CD8-positive, alpha-beta memory T cell (primary cell): ENCODE measurements around the gene SLC26A2. TPM values are rescaled to one million over a fixed set of nuclear protein-coding genes. Genes with fewer than 3 reads are reported as not detected.
A peak's percentile ranks its signal among the peaks of the same experiment; 100 is the strongest.
"Not testable (repeated sequence)": the region's sequence is repeated elsewhere in the genome, so short reads cannot be mapped to it uniquely, and the experiment has no call there.

Experiments
- CTCF ChIA-PET: fragments of 350-600 bp; sonication (Branson Sonifier 250); formaldehyde crosslinking; loops from one replicate; lab custom pipeline; 2021; ENCODE audit warnings: antibody characterized with exemption; lab: Charles Lee
- POLR2A ChIA-PET: fragments of 350-600 bp; sonication (Branson Sonifier 250); formaldehyde crosslinking; loops from one replicate; lab custom pipeline; 2021; ENCODE audit warnings: antibody characterized with exemption; lab: Charles Lee
- DNase-seq, 5 donors: peaks; one replicate each; pipeline versions ENCODE4 v3.0.0 to v3.0.0-alpha.2; 2020 to 2022; ENCODE audit warnings: mixed read lengths in 1 of 5
- H3K27ac ChIP-seq: one replicate; pipeline ENCODE4 v1.7.0; 2013; ENCODE audit warnings: low read depth, mild to moderate bottlenecking, low read length, moderate library complexity
- H3K27me3 ChIP-seq: 2 replicates; pipeline ENCODE4 v1.7.0; 2013; ENCODE audit warnings: low read length, mild to moderate bottlenecking; ENCODE audit not compliant: insufficient read depth, poor library complexity, severe bottlenecking
- H3K36me3 ChIP-seq: 2 replicates; pipeline ENCODE4 v1.7.0; 2013; ENCODE audit warnings: mild to moderate bottlenecking, low read length, moderate library complexity; ENCODE audit not compliant: insufficient read depth
- H3K4me1 ChIP-seq: 2 replicates; pipeline ENCODE4 v1.7.0; 2013; ENCODE audit warnings: mild to moderate bottlenecking, low read length, moderate library complexity; ENCODE audit not compliant: insufficient read depth
- H3K4me3 ChIP-seq: 2 replicates; pipeline ENCODE4 v1.7.0; 2013; ENCODE audit warnings: mild to moderate bottlenecking, low read length
- H3K9me3 ChIP-seq: 2 replicates; pipeline ENCODE4 v1.7.0; 2013; ENCODE audit warnings: mild to moderate bottlenecking, low read length
- H3K27ac Mint-ChIP-seq, 8 donors: one replicate each; pipeline ENCODE4 v1.8.0; 2020 to 2021; ENCODE audit warnings: mixed read lengths in 8 of 8, mild to moderate bottlenecking in 6 of 8, inconsistent platforms in 3 of 8, moderate library complexity in 3 of 8
- H3K27me3 Mint-ChIP-seq, 2 donors: one replicate each; pipeline ENCODE4 v1.8.0; 2020 to 2021; ENCODE audit warnings: mixed read lengths in 2 of 2, mild to moderate bottlenecking in 1 of 2, moderate library complexity in 1 of 2
- H3K36me3 Mint-ChIP-seq, 3 donors: one replicate each; pipeline ENCODE4 v1.8.0; 2020 to 2021; ENCODE audit warnings: mixed read lengths in 3 of 3, inconsistent platforms in 1 of 3, mild to moderate bottlenecking in 1 of 3
- H3K4me1 Mint-ChIP-seq, 3 donors: one replicate each; pipeline ENCODE4 v1.8.0; 2020 to 2021; ENCODE audit warnings: mixed read lengths in 3 of 3, inconsistent platforms in 1 of 3, mild to moderate bottlenecking in 1 of 3
- H3K4me3 Mint-ChIP-seq, 7 donors: one replicate each; pipeline ENCODE4 v1.8.0; 2020 to 2021; ENCODE audit warnings: mixed read lengths in 7 of 7, mild to moderate bottlenecking in 6 of 7, moderate library complexity in 4 of 7, inconsistent platforms in 2 of 7
- H3K9me3 Mint-ChIP-seq, 5 donors: one replicate each; pipeline ENCODE4 v1.8.0; 2020 to 2022; ENCODE audit warnings: mixed read lengths in 5 of 5, mild to moderate bottlenecking in 3 of 5, moderate library complexity in 2 of 5, inconsistent platforms in 1 of 5
- polyA plus RNA-seq: library from polyadenylated mRNA; unstranded; fragments of 300-500 nt; fragmentation: Illumina TruSeq; gene quantifications from one replicate; pipeline ENCODE4 v1.2.3, GENCODE V29; 2021
- total RNA-seq, 2 experiments: library from RNA; stranded (reverse); gene quantifications; one replicate each; pipeline ENCODE4 v1.2.3, GENCODE V29; 2021

The SLC26A2 gene
- total and polyA plus RNA-seq, 3 experiments from 2014 or later: 4.6 to 10.2 (median 9.7) TPM

DNA sequence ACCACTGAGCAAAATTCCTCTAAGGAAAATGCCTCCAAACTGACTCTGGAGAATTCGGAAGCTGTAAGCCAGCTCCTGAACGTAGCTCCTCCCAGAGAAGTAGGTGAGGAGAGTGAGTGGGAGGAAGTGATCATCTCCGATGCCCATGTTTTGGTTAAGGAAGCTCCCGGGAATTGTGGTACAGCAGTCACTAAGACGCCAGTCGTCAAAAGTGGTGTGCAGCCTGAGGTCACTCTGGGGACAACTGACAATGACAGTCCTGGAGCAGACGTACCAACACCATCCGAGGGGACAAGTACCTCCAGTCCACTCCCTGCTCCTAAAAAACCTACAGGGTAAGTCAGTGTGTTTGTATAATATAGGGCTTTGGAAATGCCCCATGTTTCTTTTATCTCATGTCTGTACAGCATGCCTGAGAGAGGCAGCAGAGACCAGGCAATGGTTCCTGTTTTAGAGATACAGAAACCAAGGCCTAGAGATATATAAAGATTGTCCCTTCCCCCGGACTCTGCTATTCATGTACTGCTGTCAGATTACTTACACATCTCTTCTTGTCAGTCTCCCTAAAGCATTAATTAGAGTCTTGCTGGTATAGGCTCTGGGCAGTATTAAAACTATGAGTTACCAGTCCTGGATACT, 63.9 kb downstream of the SLC26A2 start:
- ChIA-PET POLR2A (no interaction called here), CTCF (no interaction called here)

DNA sequence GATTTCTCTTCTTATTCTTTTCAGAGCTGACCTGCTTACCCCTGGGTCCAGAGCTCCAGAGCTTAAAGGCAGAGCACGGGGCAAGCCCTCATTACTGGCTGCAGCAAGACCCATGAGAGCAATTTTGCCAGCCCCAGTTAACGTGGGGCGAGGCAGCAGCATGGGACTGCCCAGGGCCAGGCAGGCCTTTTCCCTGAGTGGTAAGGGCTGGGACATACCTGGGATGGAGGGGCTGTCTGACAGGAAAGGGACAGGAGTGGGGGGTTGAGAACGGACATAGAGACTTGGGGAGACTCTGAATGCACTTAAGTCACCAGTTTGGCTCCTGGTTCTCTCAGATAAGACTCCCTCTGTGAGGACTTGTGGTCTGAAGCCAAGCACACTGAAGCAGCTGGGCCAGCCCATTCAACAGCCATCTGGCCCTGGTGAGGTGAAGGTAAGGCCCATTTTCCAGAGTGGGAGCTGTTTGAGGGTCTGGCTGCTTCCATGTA, 66.2 kb downstream of the SLC26A2 start:
- CTCF ChIA-PET: no interaction called here
- POLR2A ChIA-PET: no interaction called here

More for the DNA sequence above, 63.9 kb downstream of the SLC26A2 start:
- Histone ChIP-seq H3K27ac (no peak overlapping the region), H3K9me3 (no peaks in the 10 kb centered on the region), H3K27me3 (no peaks in the 10 kb centered on the region), H3K4me1 (no peaks in the 10 kb centered on the region), H3K36me3 (peaks cover 44% of the 10 kb centered on the region), H3K4me3 (no peak overlapping the region)
- DNase-seq: no peak
- H3K4me1 Mint-ChIP-seq: peaks cover 0 to 3% (median 0%) of the 10 kb centered on the region in 3 donors
- no peak overlapping the region for H3K27ac Mint-ChIP-seq
- H3K9me3 Mint-ChIP-seq: no peaks in the 10 kb centered on the region
- H3K4me3 Mint-ChIP-seq: no peak overlapping the region
- no peaks in the 10 kb centered on the region for H3K27me3 Mint-ChIP-seq
- H3K36me3 Mint-ChIP-seq: peaks cover 17 to 91% (median 32%) of the 10 kb centered on the region in 3 donors

DNA sequence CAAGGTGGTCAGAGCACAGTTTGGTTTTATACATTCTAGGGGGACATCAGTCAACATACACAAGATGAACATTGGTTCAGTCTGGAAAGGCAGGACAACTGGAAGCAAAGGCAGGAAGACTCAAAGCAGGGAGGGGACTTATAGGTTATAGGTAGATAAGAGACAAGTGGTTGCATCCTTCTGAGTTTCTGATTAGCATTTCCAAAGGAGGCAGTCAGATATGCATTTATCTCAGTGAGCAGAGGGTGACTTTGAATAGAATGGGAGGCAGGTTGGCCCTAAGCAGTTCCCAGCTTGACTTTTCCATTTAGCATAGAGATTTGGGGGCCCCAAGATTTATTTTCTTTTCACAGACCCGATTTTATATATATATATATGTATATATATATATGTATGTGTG, 67.5 kb downstream of the SLC26A2 start:
- H3K27ac Mint-ChIP-seq, DNase-seq, H3K4me1 Mint-ChIP-seq, H3K27me3 Mint-ChIP-seq, H3K9me3 ChIP-seq, POLR2A ChIA-PET, H3K4me3 Mint-ChIP-seq, H3K27me3 ChIP-seq, H3K27ac ChIP-seq, H3K4me3 ChIP-seq, CTCF ChIA-PET, H3K4me1 ChIP-seq, H3K9me3 Mint-ChIP-seq: not testable (repeated sequence)
- H3K36me3 Mint-ChIP-seq: peaks cover 26 to 91% (median 30%) of the 10 kb centered on the region in 3 donors
- H3K36me3 ChIP-seq: peaks cover 50% of the 10 kb centered on the region

More for the DNA sequence above, 66.2 kb downstream of the SLC26A2 start:
- Histone ChIP-seq H3K4me1 (no peaks in the 10 kb centered on the region), H3K9me3 (no peaks in the 10 kb centered on the region), H3K36me3 (peaks cover 39% of the 10 kb centered on the region), H3K4me3 (no peak overlapping the region), H3K27ac (no peak overlapping the region), H3K27me3 (no peaks in the 10 kb centered on the region)
- peaks cover 0 to 3% (median 0%) of the 10 kb centered on the region in 3 donors for H3K4me1 Mint-ChIP-seq
- H3K36me3 Mint-ChIP-seq: peaks cover 25 to 89% (median 30%) of the 10 kb centered on the region in 3 donors
- no peak overlapping the region for H3K27ac Mint-ChIP-seq
- DNase-seq: no peak
- no peak overlapping the region for H3K4me3 Mint-ChIP-seq
- H3K9me3 Mint-ChIP-seq: no peaks in the 10 kb centered on the region
- no peaks in the 10 kb centered on the region for H3K27me3 Mint-ChIP-seq

DNA sequence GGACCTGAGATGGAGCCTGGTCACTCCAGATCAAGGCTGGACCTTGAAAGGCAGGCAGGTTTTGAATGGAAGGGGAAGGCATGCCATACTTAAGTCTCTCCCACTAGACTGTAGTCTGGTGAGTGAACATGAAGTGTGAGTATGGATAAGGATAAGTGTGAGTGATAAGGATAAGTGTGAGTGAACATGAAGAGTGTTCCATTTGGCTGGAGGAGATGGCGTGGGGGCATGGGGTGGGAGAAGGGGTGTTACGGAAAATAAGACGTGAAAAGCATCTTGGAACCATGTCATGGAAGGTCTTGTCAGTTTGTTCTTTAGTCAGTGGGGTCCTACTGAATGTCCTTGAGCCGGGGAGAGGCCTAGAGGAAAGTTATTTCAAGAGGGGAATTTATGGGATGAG, 72.8 kb downstream of the SLC26A2 start:
- no peak overlapping the region for H3K27ac ChIP-seq
- H3K27me3 ChIP-seq: no peaks in the 10 kb centered on the region
- H3K9me3 ChIP-seq: no peaks in the 10 kb centered on the region
- DNase-seq: no peak
- no peaks in the 10 kb centered on the region for H3K4me1 Mint-ChIP-seq
- H3K4me1 ChIP-seq: no peaks in the 10 kb centered on the region
- H3K36me3 Mint-ChIP-seq: peaks cover 41 to 96% (median 43%) of the 10 kb centered on the region in 3 donors
- H3K27ac Mint-ChIP-seq: no peak overlapping the region
- H3K4me3 Mint-ChIP-seq: no peak overlapping the region
- CTCF ChIA-PET: no interaction called here
- POLR2A ChIA-PET: interaction anchor here (0.8 kb wide), 1 partner anchor 14 kb away, joined by 4 read pairs; no protein-coding TSS in a partner anchor
- H3K9me3 Mint-ChIP-seq: no peaks in the 10 kb centered on the region
- no peak overlapping the region for H3K4me3 ChIP-seq
- peaks cover 61% of the 10 kb centered on the region for H3K36me3 ChIP-seq
- no peaks in the 10 kb centered on the region for H3K27me3 Mint-ChIP-seq

DNA sequence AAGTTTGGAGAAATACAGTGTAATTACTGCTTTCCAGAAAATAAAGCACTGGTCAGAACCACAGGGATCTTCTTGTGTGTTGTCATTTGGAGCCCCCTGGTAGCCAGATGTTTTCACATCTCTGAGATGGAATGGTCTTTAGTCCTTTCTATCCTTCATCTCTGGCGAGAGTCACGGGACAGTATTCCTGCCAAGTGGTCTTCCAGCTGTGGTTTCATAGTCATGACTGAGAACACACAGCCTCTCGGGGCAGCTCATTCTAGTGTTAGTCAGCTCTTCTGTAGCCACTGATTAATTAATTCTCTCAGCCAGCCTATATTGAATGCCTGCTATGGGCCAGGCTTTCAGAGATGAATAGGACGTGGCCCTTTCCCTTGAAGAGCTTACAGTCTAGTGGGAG, 74.1 kb downstream of the SLC26A2 start:
- H3K9me3 Mint-ChIP-seq: no peaks in the 10 kb centered on the region
- H3K27ac Mint-ChIP-seq: peak overlapping the region in 1 of 8 donors; percentile 68
- Histone ChIP-seq H3K36me3 (peaks cover 58% of the 10 kb centered on the region), H3K4me3 (no peak overlapping the region), H3K27me3 (no peaks in the 10 kb centered on the region), H3K4me1 (no peaks in the 10 kb centered on the region), H3K9me3 (no peaks in the 10 kb centered on the region), H3K27ac (no peak overlapping the region)
- DNase-seq: no peak
- H3K27me3 Mint-ChIP-seq: no peaks in the 10 kb centered on the region
- H3K4me1 Mint-ChIP-seq: no peaks in the 10 kb centered on the region
- ChIA-PET CTCF (interaction anchor here (0.6 to 0.9 kb wide), 2 partner anchors 43 to 205 kb away, joined by 3 read pairs; no protein-coding TSS in a partner anchor), POLR2A (no interaction called here)
- peaks cover 40 to 95% (median 44%) of the 10 kb centered on the region in 3 donors for H3K36me3 Mint-ChIP-seq
- H3K4me3 Mint-ChIP-seq: no peak overlapping the region

DNA sequence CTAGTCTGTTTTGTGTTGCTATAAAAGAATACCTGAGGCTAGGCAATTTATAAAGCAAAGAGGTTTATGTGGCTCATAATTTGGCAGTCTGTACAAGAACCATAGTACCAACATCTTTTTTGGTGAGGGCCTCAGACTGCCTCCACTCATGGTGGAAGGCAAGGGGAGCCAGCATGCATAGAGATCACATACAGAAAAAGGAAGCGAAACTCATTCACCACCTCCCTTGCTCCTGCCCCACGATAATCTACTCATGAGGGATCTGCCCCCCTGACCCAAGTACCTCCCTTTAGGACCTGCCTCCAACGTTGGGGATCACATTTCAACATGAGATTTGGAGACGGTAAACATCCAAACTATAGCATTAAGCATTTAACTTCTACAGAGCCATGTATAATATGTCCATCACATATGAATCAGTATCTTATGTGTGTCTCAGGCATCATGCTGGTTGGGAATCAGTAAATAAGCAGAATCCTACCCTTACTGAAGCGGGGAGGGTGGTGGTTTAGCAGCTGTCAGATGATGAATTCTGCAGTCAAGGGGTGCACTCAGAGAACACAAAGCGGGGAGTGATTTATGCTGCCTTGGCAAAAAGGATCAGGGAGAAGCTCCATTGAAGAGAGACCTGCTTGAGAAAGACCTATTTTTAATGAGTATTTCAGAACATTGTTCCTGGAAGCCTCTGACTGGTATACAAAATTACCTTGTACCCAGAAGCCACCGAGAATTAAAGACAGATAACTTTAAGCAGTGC, 74.8 kb downstream of the SLC26A2 start:
- Histone ChIP-seq H3K4me3 (no peak overlapping the region), H3K27me3 (no peaks in the 10 kb centered on the region), H3K4me1 (no peaks in the 10 kb centered on the region), H3K27ac (no peak overlapping the region), H3K9me3 (no peaks in the 10 kb centered on the region), H3K36me3 (peaks cover 58% of the 10 kb centered on the region)
- H3K27ac Mint-ChIP-seq: peak overlapping the region in 2 of 8 donors; percentile 55 to 62
- no peaks in the 10 kb centered on the region for H3K9me3 Mint-ChIP-seq
- H3K36me3 Mint-ChIP-seq: peaks cover 42 to 97% (median 47%) of the 10 kb centered on the region in 3 donors
- H3K4me1 Mint-ChIP-seq: no peaks in the 10 kb centered on the region
- CTCF ChIA-PET: interaction anchor here (0.6 to 0.9 kb wide), 2 partner anchors 44 to 206 kb away, joined by 3 read pairs; no protein-coding TSS in a partner anchor
- DNase-seq: no peak
- no peaks in the 10 kb centered on the region for H3K27me3 Mint-ChIP-seq
- H3K4me3 Mint-ChIP-seq: no peak overlapping the region
- POLR2A ChIA-PET: no interaction called here

DNA sequence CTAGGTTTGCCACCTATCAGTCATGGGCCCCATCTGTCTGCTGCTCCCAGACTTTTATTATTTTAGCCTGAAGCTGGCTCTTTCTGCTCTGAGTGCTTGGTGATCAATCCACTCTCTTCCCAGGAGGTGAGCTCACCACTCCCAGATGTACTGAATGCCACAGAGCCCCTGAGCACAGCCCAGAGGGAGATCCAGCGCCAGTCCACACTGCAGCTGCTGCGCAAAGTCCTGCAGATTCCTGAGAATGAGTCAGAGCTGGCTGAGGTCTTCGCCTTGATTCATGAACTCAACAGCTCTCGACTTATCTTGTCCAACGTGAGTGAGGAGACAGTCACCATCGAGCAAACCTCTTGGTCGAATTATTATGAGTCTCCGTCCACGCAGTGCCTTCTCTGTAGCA, 76.0 kb downstream of the SLC26A2 start:
- Mint-ChIP-seq H3K4me3 (no peak overlapping the region), H3K36me3 (peaks cover 49 to 97% (median 50%) of the 10 kb centered on the region in 3 donors), H3K4me1 (no peaks in the 10 kb centered on the region), H3K9me3 (no peaks in the 10 kb centered on the region), H3K27me3 (no peaks in the 10 kb centered on the region), H3K27ac (no peak overlapping the region)
- ChIA-PET CTCF (interaction anchor here (0.7 kb wide), 1 partner anchor 49 kb away, joined by 3 read pairs; no protein-coding TSS in a partner anchor), POLR2A (interaction anchor here (0.5 kb wide), 1 partner anchor 461 kb away, joined by 4 read pairs; no protein-coding TSS in a partner anchor)
- Histone ChIP-seq H3K27ac (no peak overlapping the region), H3K9me3 (no peaks in the 10 kb centered on the region), H3K4me3 (no peak overlapping the region), H3K27me3 (no peaks in the 10 kb centered on the region), H3K36me3 (peaks cover 59% of the 10 kb centered on the region), H3K4me1 (no peaks in the 10 kb centered on the region)
- DNase-seq: no peak
